HUES48 (cell line): Measurements from ENCODE around the gene IRAK1.

ENCODE experiments used
- H3K27ac ChIP-seq: one replicate; pipeline ENCODE4 v1.7.0; 2013; ENCODE audit warnings: low read depth, low read length, inconsistent platforms
- H3K27me3 ChIP-seq: 2 replicates; pipeline ENCODE4 v1.6.1; 2013; ENCODE audit warnings: mild to moderate bottlenecking, low read length; ENCODE audit not compliant: control insufficient read depth, insufficient read depth
- H3K36me3 ChIP-seq: 2 replicates; pipeline ENCODE4 v1.6.1; 2013; ENCODE audit warnings: low read length; ENCODE audit not compliant: control insufficient read depth, insufficient read depth
- H3K4me1 ChIP-seq: 2 replicates; pipeline ENCODE4 v1.6.1; 2013; ENCODE audit warnings: mild to moderate bottlenecking, low read length; ENCODE audit not compliant: control insufficient read depth, insufficient read depth
- H3K4me3 ChIP-seq: 2 replicates; pipeline ENCODE4 v1.5.1; 2013; ENCODE audit warnings: mild to moderate bottlenecking, low read depth, low read length
- H3K9ac ChIP-seq: 2 replicates; pipeline ENCODE4 v1.6.1; 2013; ENCODE audit warnings: mild to moderate bottlenecking, low read depth, low read length, moderate library complexity
- H3K9me3 ChIP-seq: 2 replicates; pipeline ENCODE4 v1.6.1; 2013; ENCODE audit warnings: low read length; ENCODE audit not compliant: control insufficient read depth, insufficient read depth

IRAK1 gene

GRCh38 chrX:153993978-153994377, 25.7 kb downstream of the IRAK1 start:
- Histone ChIP-seq H3K36me3 (no peaks in the 10 kb centered on the region), H3K27ac (no peak overlapping the region), H3K9ac (no peak overlapping the region), H3K9me3 (peaks cover 18% of the 10 kb centered on the region), H3K27me3 (no peaks in the 10 kb centered on the region), H3K4me3 (no peak overlapping the region), H3K4me1 (no peaks in the 10 kb centered on the region)

DNA sequence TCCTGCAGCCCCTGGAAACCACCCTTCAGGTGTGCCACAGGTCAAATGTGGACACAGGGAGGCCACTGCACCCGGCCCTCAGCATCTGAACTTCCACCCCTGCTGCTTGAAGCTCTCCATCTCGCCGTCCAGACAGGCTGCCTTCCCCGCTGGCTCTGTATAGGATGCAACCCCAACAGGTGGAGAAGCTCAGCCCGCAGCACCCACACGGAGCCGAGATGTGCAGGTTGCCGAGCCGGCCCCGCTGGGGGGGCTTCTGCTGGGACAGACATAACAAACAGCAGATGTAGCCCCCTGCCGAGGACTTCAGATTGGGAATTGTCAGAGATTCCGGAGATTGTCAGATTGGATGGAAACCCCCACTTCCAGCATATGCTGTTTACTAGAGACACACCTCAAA, 26.6 kb downstream of the IRAK1 start:
- H3K9me3 ChIP-seq = peaks cover 18% of the 10 kb centered on the region
- H3K9ac ChIP-seq = no peak overlapping the region
- H3K4me3 ChIP-seq = no peak overlapping the region
- H3K27me3 ChIP-seq = no peaks in the 10 kb centered on the region
- no peaks in the 10 kb centered on the region for H3K4me1 ChIP-seq
- no peak overlapping the region for H3K27ac ChIP-seq
- H3K36me3 ChIP-seq = no peaks in the 10 kb centered on the region

GRCh38 chrX:153992180-153992579, 27.5 kb downstream of the IRAK1 start:
- H3K27me3 ChIP-seq = no peaks in the 10 kb centered on the region
- no peak overlapping the region for H3K4me3 ChIP-seq
- no peaks in the 10 kb centered on the region for H3K4me1 ChIP-seq
- no peaks in the 10 kb centered on the region for H3K36me3 ChIP-seq
- H3K27ac ChIP-seq = no peak overlapping the region
- H3K9ac ChIP-seq = no peak overlapping the region
- H3K9me3 ChIP-seq = peaks cover 18% of the 10 kb centered on the region

- no peaks in the 10 kb centered on the region for H3K4me1 ChIP-seq
- no peak overlapping the region for H3K4me3 ChIP-seq
- no peak overlapping the region for H3K9ac ChIP-seq
- no peaks in the 10 kb centered on the region for H3K27me3 ChIP-seq
- no peaks in the 10 kb centered on the region for H3K36me3 ChIP-seq
- H3K9me3 ChIP-seq = peaks cover 22% of the 10 kb centered on the region
- H3K27ac ChIP-seq = no peak overlapping the region
Measured at GRCh38 chrX:153991013-153991580, 28.6 kb downstream of the IRAK1 start.

DNA sequence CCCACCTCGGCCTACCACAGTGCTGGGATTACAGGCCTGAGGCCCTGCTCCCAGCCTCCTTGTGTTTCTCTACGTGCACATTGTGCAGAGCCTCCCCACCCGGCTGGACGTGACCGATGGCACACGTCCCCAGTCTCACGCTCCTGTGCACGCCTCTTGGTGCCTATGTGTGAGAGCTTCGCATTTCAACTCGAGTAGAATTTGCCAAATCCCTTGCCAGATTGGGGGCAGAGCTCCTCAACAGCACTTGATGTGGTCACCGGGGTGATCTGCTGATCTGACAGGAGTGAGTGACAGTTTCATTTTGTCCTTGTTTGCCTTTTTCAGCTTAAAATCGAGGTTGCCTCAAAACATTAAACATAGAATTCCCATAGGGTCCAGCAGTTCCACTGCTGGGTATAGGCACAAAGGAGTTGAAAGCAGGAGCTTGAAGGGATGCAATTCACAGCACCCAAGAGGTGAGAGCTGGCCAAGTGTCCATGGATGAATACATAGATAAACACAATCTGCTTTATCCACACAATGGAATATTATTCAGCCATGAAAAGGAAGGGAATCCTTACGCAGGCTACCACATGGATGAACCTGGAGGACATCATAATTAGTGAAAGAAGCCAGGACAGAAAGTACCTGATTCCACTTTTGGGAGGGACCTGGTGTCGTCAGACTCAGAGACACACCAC, 29.6 kb downstream of the IRAK1 start:
- Histone ChIP-seq H3K4me1 (no peaks in the 10 kb centered on the region), H3K27ac (no peak overlapping the region), H3K9ac (no peak overlapping the region), H3K27me3 (no peaks in the 10 kb centered on the region), H3K4me3 (no peak overlapping the region), H3K9me3 (peaks cover 17% of the 10 kb centered on the region), H3K36me3 (no peaks in the 10 kb centered on the region)

DNA sequence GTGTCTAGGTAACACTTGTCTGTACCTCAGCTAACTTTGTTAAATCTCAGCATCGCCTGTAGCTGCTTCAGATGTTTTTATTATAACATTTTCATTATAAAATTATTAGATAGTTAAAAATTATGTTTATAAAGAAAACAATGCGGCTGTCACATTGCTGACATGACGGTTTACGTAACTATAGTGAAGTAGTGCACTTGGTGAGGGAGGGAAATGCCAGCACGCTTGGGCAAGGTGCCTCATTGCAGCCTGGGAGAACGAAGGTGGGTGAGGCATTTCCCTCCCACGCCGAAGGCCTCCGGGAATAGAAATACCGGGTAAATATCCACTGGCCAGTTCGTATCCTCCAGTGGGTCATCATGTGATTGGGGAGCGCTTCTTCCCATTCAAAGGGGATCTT, 31.2 kb downstream of the IRAK1 start:
- no peaks in the 10 kb centered on the region for H3K36me3 ChIP-seq
- H3K4me3 ChIP-seq = no peak overlapping the region
- H3K9ac ChIP-seq = no peak overlapping the region
- H3K27me3 ChIP-seq = no peaks in the 10 kb centered on the region
- H3K4me1 ChIP-seq = no peaks in the 10 kb centered on the region
- no peak overlapping the region for H3K27ac ChIP-seq
- peaks cover 13% of the 10 kb centered on the region for H3K9me3 ChIP-seq

DNA sequence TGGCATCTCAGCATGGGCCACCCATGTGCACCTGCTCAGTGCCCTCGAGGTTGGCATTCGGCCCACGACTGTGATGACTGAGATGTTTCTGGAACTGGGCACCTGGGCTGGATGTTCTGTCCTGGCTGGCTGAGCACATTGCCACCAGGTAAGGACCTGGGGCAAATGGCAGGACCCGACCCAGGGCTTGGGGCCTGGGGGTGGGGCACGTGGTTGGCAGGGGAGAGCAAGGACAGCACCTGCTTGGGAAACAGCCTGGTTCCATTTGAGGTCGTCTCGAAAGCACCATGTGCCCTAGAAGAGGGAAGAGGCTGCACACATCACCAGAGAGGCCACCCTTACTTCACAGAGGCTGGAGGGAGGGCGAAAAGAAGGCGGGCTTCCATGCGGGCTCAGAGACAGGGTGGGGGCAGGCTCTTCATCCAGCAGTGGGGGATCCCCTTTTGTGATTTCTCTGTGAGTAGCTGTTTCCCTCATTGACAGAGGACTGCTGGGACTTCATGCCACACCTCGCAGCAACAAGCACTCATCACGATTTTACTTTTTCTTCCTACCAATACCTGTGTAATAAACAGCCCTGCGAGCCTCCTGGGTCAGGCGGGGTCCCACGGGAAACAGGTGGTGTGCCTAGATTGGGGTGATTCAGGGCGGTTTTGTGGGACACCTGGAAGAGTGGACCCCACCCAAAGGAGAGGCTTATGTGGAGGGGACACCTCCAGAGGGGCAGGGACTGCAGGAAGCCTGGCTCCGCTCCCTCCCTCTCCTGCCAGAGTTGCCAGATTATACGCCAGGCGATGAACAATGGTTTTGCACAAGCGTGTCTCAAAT, 35.1 kb downstream of the IRAK1 start:
- Histone ChIP-seq H3K27me3 (no peaks in the 10 kb centered on the region), H3K27ac (no peak overlapping the region), H3K36me3 (no peaks in the 10 kb centered on the region), H3K4me3 (no peak overlapping the region), H3K9me3 (peaks cover 18% of the 10 kb centered on the region), H3K9ac (no peak overlapping the region), H3K4me1 (no peaks in the 10 kb centered on the region)

DNA sequence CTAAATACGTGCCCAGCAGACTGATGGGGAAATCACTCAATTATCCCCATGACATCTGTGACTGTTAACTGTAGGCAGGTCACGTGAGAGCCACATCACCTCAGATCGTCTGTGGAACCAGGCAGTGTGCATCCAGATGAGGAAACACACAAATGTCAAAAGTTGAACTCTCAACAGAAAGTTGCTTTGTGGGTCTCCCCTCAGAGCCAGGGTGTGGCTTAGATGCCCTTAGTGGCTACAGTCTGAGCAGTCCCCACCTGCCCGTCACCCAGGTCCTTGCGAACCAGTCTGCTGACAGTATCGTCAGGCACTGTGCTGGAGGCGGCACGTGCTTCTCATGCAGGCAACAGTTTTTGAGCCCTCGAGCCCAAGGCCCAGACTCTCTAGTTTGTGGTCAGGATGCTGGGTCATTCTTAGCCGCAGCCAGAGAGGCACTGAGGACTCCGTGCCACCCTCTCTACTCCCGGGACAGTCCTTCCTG, 36.3 kb downstream of the IRAK1 start:
- H3K4me3 ChIP-seq = no peak overlapping the region
- no peaks in the 10 kb centered on the region for H3K36me3 ChIP-seq
- H3K27me3 ChIP-seq = no peaks in the 10 kb centered on the region
- no peak overlapping the region for H3K9ac ChIP-seq
- H3K9me3 ChIP-seq = peaks cover 18% of the 10 kb centered on the region
- H3K27ac ChIP-seq = no peak overlapping the region
- H3K4me1 ChIP-seq = no peaks in the 10 kb centered on the region

- H3K27ac ChIP-seq = no peak overlapping the region
- no peak overlapping the region for H3K9ac ChIP-seq
- H3K36me3 ChIP-seq = no peaks in the 10 kb centered on the region
- H3K27me3 ChIP-seq = no peaks in the 10 kb centered on the region
- no peaks in the 10 kb centered on the region for H3K4me1 ChIP-seq
- no peak overlapping the region for H3K4me3 ChIP-seq
- peaks cover 16% of the 10 kb centered on the region for H3K9me3 ChIP-seq
Measured at GRCh38 chrX:153981771-153982533, 37.8 kb downstream of the IRAK1 start.

- Histone ChIP-seq H3K27me3 (no peaks in the 10 kb centered on the region), H3K9me3 (peaks cover 14% of the 10 kb centered on the region), H3K36me3 (no peaks in the 10 kb centered on the region), H3K9ac (no peak overlapping the region), H3K4me1 (no peaks in the 10 kb centered on the region), H3K4me3 (no peak overlapping the region), H3K27ac (no peak overlapping the region)
Measured at GRCh38 chrX:153981231-153981630, 38.5 kb downstream of the IRAK1 start.
